Ovary (tissue), 3 donors: Measurements from ENCODE around the gene NBEA.

ENCODE experiments used
- CTCF ChIP-seq, 3 donors: fragments of 450-650 bp in 2 of 3; fragments of 200-600 bp in 1 of 3; IDR thresholded peaks; one replicate each; pipeline versions ENCODE4 v1.5.1 to v1.8.0; 2016 to 2022; ENCODE audit warnings: antibody characterized with exemption in 3 of 3, mild to moderate bottlenecking in 1 of 3
- EP300 ChIP-seq: sonication (generic); formaldehyde crosslinking; IDR thresholded peaks from one replicate; pipeline ENCODE4 v1.6.1; 2017; ENCODE audit warnings: antibody characterized with exemption
- POLR2A ChIP-seq: fragments of 450-650 bp; IDR thresholded peaks from one replicate; pipeline ENCODE4 v1.6.1; 2017; ENCODE audit warnings: antibody characterized with exemption, mild to moderate bottlenecking, moderate library complexity
- donor health status: DM: no; HTN: no; CAD: no.

DNA sequence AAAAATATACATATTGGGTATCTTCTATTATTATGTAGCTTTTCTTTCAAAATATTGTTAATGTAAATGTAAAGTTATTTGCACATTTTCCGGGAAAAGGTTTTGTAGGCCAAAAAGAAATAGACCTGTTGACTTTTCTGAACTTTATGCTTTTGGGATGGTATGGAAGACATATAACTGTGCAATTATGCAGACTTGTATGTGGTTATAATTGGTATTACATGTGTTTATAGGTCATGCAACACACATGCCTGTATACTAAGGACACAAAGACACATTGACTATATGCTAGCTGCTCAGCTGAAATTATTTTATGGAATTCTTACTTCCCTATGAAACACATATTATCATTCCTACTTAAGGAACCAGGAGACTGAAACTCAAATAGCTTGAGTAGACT, 2.3 kb upstream of the NBEA start:
- no peak for TF ChIP-seq EP300
- no peak for TF ChIP-seq POLR2A
- no peak for TF ChIP-seq CTCF (IDR thresholded peaks at IDR 0.05)
